Peyer's patch (tissue), 4 donors: ENCODE data around the gene CEBPZOS.

Experiments used
- POLR2A ChIP-seq, 2 donors: fragments of 450-650 bp; IDR thresholded peaks; one replicate each; pipeline ENCODE4 v1.5.1; 2017; ENCODE audit warnings: antibody characterized with exemption in 2 of 2, mild to moderate bottlenecking in 2 of 2, moderate library complexity in 2 of 2
- TF ChIP-seq, protein P1 (sequence below), 6 experiments: fragments of 450-650 bp in 4 of 6; fragments of 200-600 bp in 2 of 6; sonication (generic) in 1 of 6; IDR thresholded peaks; one replicate each; pipeline ENCODE4 v1.5.1; 2017 to 2019; ENCODE audit warnings: antibody characterized with exemption in 6 of 6, mild to moderate bottlenecking in 3 of 6, moderate library complexity in 1 of 6

DNA sequence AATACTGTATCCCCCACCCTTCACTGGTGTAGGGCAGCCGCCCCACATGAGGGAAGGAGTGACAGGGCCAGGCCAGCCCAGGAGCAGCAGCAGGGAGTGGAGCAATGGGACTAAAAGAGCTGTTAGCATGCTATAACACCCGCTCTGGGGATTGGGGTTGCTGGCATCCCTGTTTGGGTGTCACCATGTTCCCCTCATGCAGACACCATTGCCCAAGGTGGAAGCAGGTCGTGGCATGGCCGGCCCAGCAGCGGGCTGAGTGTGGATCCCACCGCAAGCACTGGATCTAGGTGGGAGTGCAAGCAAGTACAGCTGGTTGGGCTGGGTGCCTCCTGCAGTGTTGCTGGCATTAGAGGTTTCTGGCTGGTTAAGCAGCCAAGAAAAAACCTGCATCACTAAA is 4.5 kb upstream of the CEBPZOS start:
- TF ChIP-seq, protein P1, sequence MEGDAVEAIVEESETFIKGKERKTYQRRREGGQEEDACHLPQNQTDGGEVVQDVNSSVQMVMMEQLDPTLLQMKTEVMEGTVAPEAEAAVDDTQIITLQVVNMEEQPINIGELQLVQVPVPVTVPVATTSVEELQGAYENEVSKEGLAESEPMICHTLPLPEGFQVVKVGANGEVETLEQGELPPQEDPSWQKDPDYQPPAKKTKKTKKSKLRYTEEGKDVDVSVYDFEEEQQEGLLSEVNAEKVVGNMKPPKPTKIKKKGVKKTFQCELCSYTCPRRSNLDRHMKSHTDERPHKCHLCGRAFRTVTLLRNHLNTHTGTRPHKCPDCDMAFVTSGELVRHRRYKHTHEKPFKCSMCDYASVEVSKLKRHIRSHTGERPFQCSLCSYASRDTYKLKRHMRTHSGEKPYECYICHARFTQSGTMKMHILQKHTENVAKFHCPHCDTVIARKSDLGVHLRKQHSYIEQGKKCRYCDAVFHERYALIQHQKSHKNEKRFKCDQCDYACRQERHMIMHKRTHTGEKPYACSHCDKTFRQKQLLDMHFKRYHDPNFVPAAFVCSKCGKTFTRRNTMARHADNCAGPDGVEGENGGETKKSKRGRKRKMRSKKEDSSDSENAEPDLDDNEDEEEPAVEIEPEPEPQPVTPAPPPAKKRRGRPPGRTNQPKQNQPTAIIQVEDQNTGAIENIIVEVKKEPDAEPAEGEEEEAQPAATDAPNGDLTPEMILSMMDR (IDR thresholded peaks at IDR 0.05): no peak
- no peak for TF ChIP-seq POLR2A (IDR thresholded peaks at IDR 0.05)
